HG03066 (cell line): ENCODE data around the gene SPATS2L.

Experiments used
- ATAC-seq: cut with Tn5 transposase; IDR thresholded peaks from one replicate; pipeline ENCODE4 v1.9.1; 2021; ENCODE audit warnings: low read depth; ENCODE audit not compliant: unreplicated experiment

The SPATS2L gene

DNA sequence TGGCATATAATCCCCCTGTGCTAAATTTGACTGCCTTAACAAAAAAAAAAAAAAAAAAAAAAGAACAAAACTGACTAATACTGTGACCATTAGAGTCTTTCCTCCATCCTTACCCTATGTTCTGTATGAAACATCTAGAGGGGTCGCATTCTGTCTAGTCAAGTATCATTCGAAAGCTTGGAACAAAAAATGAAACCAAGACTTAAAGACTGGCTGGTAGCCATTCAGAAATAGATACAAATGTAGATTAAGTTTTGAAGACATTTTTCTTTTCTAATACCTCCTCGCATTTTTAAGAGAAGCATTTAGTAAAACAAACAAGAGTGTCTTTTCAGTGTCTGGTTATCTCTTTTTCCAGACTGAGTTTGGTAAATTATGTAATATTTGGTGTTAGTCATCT lies 66.7 kb downstream of the SPATS2L start:
- no peak for ATAC-seq

DNA sequence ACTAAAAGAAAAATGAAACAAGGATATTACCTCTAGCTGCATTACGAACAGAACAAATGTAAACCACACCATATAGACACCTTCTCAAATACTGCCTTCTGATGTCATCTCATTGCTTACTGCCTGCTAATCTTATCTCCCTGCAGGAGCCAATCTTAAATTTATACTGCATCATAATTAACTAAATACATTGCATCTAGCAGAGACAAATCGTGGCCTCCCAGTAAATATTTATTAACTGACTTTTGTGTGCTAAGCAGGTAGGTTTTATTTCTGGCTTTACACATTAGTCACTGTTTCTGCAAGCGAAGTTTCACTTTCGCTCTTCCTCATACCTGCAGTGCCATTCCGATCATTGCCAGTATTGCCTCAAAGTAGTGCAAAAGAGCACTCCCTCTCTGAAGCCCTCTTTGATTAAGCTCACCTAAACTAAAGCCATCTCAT lies 67.5 kb downstream of the SPATS2L start:
- peak; percentile 94 for ATAC-seq

DNA sequence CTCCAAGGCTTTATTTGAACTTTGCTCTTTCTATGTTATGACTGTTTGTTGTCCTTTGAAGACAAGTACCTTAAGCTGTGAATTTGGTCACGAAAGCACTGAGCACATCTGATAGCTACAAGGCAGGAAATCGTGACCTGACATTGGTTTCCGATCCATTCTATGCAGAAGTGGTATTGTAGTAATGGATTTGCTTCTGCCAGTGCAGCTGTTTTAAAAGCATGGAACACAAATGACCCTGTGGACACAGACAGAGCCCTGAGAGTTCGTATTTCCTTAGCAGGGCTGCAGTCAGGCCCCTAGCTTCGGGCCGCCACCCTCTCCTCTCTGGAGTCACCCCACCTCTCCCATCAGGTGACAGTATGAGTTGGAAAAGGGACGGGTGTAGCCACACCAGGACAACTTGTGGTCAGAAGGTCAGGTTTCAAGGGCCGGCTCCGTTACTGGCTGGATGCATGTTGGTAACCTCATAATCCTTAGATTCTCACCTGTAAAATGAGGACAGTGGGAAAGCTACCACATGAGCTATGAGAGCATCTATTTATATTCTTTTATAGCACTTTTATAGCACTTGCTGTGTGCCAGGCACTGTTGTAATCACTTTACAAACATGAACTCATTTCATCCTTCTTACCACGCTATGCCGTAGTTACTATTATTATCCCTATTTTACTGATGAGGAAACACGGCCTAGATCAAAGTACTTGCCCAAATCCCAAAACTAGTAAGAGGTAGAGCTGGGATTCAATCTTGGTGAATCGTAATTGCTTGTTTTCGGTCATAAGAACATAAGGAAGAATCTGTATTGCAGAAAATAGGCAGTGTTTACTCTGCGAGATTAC lies 70.2 kb downstream of the SPATS2L start:
- peak; percentile 33 for ATAC-seq

DNA sequence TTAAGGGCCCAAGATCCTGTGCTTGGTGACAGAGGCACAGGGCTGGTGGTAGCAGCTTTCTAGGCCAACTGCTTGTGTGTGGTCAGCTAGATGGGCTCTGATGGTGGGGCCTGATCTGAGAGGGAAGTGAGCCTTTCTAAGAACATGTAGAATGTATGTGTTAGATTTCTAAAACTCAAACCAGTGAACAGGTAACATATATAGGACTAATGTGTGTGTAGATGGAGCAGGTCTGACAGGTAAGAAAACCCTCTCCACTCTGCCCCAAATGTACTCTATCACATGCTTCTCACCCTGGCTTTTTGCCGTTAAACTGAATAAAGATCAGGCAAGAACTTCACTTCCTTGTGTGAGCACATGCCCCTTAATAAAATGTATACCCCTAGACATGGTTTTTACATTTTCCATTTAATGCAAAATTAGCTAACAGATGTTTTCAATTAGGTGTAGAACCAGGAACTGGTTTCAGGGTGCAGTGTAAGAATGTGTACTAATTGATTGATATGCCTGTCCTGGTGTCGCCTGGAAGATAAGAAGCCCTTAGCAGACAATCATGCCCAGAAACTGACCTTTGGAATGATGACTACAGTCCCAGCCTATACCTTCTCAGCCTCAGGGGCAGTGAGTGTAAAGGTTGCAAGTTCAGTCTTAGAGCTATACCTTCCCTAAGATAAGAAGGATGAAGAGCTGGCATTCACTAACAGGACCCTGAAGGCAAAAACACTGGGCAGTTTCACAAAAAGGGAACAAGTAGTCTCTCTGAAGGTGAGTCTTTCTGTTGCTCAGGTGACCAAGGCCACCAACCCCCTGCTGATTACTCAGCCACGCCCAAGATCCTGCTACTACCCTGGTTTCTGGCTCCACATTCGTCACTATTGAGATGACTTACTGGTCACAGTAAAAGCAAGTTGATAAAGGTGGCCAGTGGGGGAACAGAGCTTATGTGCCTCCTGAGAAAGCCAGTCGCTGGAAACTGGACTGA lies 71.2 kb downstream of the SPATS2L start:
- no peak for ATAC-seq

DNA sequence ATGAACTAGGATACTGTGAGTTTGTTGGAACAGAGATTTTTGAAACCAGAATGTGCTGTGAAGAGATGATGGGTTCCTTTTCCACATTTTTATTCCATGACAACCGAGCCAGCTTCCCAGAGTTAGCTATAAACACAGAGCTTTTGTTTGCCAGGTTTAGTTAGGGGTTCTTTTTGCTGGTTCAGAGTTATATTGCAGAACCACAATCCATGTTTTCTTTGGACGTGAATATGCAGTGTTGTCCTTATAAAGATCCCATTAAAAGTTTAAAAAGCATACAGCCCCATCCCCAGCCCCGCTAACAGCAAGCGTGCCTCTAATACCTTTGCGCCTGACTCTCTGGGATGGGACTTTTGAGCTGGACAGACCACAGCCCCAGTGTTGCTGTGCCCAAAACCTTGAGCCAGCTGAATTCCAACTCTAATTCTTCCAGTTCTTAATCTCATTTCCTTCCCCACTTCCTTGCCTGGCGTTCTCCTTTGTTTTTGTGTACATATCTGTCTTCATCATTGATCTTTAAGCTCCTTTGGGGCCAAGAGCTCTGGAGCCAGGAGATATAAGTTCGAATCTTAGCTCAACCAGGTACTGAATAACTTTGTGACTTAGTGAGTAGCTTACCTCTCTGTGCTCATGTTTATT lies 72.3 kb downstream of the SPATS2L start:
- ATAC-seq = no peak

DNA sequence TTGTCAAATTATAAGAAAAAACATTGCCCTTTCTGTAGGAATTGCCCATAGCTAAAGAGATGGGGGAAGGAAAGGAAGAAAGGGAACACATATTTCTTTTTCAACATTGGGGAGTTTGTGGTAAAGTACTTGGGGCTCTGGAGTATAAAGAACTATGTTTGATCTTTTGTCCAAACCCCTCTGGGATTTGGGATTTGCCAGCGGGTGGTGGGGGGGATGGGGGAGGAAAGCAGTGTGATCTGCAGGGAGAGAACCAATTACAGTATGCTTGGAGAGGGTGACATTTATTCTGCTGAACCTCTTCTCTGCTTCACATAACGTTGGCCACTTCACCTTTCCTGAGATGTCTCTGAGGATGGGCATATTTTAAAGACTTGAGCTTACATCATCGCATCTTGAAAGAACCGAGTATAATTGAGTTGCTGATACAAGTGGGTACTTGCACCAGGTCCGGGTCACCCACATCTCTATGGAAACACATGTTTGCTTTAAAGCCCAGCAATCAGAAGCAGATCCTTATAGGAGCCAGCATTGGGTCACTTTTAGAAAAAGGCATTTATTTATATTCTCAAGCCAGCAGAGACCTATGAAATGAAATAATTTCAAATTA lies 73.1 kb downstream of the SPATS2L start:
- no peak for ATAC-seq

DNA sequence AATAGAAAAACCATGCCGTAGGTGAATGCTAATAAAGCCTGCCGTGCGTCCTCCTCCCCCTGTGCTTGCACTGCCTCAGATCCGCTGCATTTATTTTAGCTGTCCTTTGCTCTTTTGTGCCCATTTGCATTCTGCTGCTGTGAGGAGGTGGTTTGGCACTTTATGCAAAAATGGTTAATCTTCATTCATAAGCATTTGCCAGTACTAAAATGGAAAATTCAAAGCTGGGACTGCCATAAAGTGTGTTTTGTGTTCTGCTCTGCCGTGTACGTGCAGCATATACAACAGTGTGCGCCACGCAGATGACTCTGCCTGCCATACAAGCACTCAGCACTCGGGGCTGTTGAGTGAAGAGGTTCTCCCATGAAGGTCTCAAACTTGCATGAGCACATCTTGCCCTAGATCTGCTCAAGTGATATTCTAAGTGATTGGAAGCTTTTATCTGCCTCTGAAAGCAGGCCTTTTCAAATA lies 73.6 kb downstream of the SPATS2L start:
- no peak for ATAC-seq

DNA sequence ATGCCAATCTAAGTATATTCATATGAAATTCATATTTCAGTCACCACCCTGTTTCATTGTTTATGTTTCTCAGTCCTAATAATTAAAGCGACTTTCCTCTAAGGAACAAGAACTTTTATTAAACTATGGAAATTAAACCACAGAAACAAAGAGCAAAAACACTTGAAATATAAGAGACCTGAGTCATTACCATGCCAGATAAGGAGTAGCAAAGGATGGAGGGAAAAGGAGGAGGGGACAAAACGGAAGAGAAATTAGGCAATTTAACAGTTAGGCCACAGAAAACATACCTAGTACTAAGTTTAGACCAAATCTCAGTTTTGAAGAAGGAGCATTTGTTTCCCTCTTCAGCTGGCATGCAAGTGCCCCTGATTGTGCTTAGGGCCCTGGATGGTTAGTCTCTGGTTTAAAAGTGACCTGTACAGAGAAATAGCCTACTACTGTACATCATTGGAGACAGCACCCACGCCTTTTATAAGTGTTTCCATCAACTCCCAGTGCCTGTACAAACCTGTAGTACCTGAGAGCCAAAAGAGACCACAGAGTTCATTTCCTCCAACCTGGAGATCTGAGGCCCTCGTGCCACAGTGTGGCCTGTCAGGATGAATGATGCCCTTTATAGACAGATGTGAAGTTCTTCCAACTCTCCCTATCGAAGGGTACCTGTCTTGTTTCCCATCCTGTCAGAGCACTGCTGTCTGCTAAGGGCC lies 74.5 kb downstream of the SPATS2L start:
- ATAC-seq = no peak

DNA sequence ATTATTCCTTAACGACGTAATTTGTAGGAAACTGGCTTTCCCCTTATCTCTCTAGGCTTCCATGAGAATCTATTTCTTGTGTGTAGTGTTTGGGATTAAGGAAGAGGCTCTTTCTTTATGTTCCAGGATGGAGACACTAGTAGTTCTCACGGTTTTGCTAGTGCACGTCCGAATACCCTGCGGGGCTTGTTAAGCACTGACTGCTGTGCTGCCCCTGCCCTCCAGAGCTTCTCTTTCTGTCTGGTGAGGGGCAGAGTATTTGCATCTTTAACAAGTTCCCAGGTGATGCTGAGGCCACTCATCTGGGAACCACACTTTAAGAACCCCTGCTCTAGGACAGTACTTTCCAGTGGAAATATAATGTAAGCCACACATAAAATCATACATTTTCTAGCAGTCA lies 76.4 kb downstream of the SPATS2L start:
- ATAC-seq = no peak

DNA sequence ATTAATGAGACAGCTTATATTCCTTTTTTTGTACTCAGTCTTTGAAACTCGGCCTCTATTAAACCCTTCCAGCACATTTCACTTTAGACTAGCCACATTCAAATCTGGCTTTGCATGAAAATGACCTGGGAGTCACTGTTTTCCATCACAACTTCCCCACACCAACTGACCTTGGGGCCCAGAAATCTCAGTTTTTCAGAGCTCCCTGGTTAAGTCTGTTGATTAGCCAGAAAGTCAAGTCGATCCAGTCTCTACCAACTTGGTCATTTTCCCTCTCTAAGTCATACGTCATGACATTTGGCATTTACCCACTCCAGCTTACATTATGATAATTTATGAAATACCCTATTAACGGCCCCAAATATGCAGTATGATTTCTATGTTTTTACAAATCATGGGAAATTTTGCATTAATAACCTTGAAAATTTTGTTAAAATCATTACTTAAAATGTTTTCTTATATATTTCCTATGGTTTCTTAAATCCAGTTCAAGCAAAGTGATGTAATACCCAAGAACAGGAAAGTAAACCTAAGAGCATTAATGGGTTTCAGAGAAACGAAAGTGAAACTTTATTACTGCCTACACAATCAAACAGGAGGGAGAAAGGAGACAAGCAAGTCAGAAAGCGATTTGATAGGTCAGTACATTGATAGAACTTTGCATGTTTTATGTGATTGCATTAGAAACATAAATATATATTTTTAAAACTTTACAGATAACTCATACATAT lies 77.1 kb downstream of the SPATS2L start:
- peak; percentile 74 for ATAC-seq

DNA sequence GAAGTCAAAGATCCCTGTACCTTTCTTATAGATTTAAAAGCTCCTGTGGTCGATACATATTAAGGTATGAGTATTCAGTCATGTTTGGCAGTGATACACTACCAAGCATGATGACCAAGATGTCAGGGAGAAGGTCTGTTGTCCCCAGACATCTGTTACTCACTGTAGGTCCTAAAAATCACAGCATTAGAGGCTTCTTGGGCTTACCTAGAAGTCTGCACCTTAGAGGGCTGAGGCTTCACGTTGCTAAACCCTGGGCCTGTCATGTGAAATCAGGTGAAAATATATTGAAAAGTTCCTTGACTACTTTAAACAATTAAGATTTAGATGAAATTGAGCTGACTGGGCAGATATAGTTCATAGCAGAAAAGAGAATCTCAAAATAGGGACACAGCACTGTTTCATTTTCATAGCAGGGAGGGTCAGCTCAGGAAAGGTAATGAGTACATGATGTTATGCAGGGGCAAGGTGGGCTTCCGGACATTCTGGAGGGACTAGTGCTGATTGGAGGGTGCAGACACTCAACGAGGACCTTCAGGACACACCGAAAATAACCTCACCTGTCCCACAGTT lies 78.7 kb downstream of the SPATS2L start:
- ATAC-seq = no peak

DNA sequence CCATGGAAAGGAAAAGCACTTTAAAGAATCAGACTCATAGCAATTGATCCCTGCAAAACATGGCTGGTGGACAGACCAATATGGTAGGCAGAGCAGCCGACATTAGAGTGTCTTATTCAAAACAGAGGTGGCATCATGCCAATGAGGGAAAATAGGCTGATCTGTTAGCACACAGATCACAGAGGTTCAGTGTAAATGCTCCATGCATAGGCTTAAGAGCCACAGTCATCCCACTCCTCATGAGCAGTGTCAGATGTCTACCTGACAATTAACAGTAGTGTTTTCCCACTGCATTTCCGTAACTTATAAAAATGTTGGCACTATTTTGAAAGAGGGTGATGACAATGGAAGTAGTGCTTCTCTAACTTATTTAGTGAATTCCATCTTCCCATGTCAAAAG lies 86.7 kb downstream of the SPATS2L start:
- ATAC-seq = no peak

DNA sequence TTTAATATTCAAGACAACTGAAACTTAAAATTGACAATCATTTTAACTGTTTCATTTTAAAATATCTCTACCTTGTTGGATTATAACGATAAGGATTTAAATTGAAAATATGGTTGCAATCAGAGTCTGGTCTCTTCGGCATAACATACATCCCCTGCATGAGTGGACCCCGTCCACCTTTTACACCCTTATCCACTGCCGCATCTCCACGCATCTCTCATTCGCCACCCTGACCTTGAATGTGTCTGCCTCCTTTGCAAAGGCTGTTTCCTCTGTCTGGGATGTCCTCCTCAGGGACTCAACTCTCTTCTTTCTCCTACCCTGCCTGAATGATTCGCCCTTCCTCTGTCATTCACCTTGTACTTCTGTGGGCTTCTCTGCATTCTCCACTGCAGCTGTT lies 87.6 kb downstream of the SPATS2L start:
- no peak for ATAC-seq

DNA sequence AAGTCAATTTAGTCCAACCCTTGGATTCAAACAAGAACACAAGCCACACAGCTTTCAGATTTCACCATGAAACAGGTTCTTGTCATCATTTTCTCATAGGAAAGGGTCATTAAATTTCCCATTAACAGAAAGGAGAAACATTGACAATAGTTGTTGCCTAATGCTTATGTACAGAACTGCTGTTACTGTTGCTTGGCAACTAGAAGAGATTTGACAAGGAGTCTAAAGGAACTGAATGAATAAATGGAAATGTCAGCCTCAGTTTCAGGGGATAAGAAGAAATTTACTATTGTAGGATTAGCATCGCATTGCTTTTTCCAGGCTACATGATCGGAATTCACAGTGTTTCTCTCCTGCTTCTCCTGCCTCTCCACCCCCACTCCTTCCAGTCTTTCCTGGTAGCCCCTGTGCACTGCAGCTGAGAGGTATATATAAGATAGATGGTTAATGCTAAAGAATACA lies 90.3 kb downstream of the SPATS2L start:
- ATAC-seq = no peak

DNA sequence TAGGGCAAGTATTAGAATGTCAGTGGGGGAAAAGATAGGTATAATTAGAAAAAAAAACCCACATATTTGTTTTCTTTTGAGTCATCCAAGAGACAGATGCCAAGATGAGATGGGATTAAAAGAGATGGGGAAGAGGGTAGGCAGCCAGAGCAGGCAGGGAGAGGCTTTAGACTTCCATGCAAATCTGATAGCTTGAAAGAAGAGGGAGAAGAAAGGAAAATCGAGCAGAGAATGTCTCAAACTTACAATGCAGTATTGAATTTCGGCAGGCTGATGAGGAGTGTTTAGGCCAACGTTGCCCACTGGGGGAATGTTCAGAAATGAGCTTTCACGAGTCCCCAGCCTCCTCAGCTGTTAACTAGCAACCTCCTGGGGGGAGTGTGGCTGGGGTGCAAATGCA lies 91.3 kb downstream of the SPATS2L start:
- no peak for ATAC-seq

DNA sequence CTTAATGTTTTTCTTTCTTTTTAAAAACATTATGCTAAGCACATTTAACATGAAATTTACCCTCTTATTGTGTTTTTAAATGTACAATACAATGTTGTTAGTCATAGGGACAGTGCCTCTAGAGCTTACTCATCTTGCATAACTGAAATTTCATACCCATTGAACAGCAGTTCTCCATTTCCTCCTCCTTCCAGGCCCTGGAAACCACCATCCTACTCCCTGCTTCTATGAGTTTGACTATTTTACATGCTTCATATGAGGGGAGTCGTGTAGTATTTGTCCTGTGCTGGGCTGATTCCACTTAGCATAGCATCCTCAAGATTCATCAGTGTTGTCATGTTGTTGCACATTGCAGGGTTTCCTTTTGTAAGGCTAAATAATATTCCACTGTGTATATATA lies 92.6 kb downstream of the SPATS2L start:
- ATAC-seq = no peak

DNA sequence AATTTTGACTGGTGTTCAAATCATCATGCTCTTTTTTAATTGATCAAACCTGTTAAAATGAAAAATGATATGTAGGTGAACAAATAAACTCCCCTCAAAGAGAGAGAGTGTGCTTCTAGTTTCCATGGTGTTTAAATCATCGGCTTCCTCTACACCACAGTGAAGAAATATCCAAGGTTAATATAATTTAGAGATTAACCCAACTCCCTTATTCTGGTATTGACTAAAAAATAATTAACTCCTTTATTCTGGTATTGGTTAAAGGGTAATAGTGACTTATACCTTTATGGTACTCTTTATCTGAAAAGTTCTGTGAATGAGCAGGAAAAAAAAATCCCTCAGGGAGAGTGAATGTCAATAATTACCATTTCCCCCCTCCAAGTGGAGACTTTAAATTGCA lies 93.1 kb downstream of the SPATS2L start:
- no peak for ATAC-seq

DNA sequence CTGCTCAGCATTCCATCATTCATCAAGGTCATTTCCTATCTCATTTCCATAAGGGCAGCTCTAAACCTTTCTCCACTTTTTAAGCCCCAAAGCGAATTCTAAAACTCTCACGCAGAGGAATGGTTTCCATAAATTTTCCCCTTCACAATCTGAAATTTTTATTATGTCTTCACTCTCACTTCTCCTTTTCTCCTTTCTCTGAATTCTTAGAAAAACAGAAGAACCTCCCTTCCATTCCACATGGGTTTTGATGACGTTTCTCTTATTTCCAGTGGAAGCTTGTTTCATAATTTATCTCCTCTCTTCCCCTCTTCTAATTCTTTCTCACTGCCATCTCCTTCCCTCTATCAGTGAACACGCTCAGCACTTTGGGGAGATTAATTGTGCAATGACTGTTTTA lies 97.3 kb downstream of the SPATS2L start:
- ATAC-seq = no peak

DNA sequence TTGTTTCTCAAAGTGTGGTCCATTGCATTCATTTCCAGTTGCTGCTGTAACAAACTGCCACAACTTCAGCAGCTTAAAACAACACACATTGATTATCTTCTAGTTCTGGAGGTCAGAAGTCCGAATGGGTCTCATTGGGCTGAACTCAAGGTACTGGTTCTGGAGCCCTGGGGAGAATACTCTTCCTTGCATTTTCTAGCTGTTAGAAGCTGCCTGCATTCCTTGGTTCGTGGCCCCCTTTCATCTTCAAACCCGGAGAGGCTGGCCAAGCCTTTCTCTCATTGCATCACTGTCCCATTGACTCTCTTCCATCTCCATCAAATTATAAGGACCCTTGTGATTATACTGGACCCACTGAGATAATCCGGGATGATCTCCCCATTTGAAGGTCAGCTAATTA lies 98.1 kb downstream of the SPATS2L start:
- no peak for ATAC-seq
